ENCODE measurements around the gene ITPRIPL2.

ITPRIPL2 gene

GRCh38 chr16:19137201-19138128 is 23.7 kb downstream of the ITPRIPL2 start:
- TF ChIP-seq HDGF (IDR thresholded peaks at IDR 0.05; ENCODE audit: borderline replicate concordance) (no peak), NFRKB (IDR thresholded peaks at IDR 0.05) (no peak), ELF4 (IDR thresholded peaks at IDR 0.05) (no peak), ZNF384 (IDR thresholded peaks at IDR 0.05) (no peak), SUZ12 (IDR thresholded peaks at IDR 0.05) (no peak), FOXM1 (IDR thresholded peaks at IDR 0.05; ENCODE audit: borderline replicate concordance) (no peak), FOXK2 (IDR thresholded peaks at IDR 0.05) (no peak), CTBP1 (IDR thresholded peaks at IDR 0.05; ENCODE audit: borderline replicate concordance) (no peak), BHLHE40 (IDR thresholded peaks at IDR 0.05; ENCODE audit: borderline replicate concordance) (no peak), LEF1 (IDR thresholded peaks at IDR 0.05; ENCODE audit: borderline replicate concordance) (no peak), ARNT (IDR thresholded peaks at IDR 0.05) (no peak), PKNOX1 (IDR thresholded peaks at IDR 0.05) (no peak), SP1 (IDR thresholded peaks at IDR 0.05) (no peak), FOXA1 (IDR thresholded peaks at IDR 0.05) (no peak)
- DNase-seq (ENCODE audit: extremely low spot score) = no peak
- CTCF ChIA-PET = interaction anchor here (0.6 to 2.3 kb wide), 3 partner anchors 27 to 152 kb away, joined by 3 to 5 read pairs (median 3); no protein-coding TSS in a partner anchor
- POLR2A ChIA-PET = interaction anchor here (1.8 kb wide), 1 partner anchor 25 kb away, joined by 9 read pairs; no protein-coding TSS in a partner anchor

GRCh38 chr16:19138601-19139000 is 24.8 kb downstream of the ITPRIPL2 start:
- CTCF ChIA-PET = interaction anchor here (0.7 kb wide), 1 partner anchor 560 kb away, joined by 3 read pairs; no protein-coding TSS in a partner anchor
- POLR2A ChIA-PET = interaction anchor here (0.6 to 1.9 kb wide), 2 partner anchors 34 to 44 kb away, joined by 3 to 6 read pairs; no protein-coding TSS in a partner anchor
- no peak for TF ChIP-seq FOXK2 (IDR thresholded peaks at IDR 0.05)
- 0 out of 2 replicates have a peak, but pooled peaks have one; percentile 11 for TF ChIP-seq L3MBTL2 (conservative IDR thresholded peaks at IDR 0.05)
- peak; percentile 39 for DNase-seq (ENCODE audit: extremely low spot score)

GRCh38 chr16:19139436-19140091 is 25.8 kb downstream of the ITPRIPL2 start:
- no peak for TF ChIP-seq ELF4 (IDR thresholded peaks at IDR 0.05)
- no peak for TF ChIP-seq FOXK2 (IDR thresholded peaks at IDR 0.05)
- TF ChIP-seq ARNT (IDR thresholded peaks at IDR 0.05) = no peak
- TF ChIP-seq ZNF384 (IDR thresholded peaks at IDR 0.05) = no peak
- no peak for TF ChIP-seq NFRKB (IDR thresholded peaks at IDR 0.05)
- no peak for DNase-seq (ENCODE audit: extremely low spot score)
- POLR2A ChIA-PET = interaction anchor here (1.9 kb wide), 1 partner anchor 45 kb away, joined by 6 read pairs; no protein-coding TSS in a partner anchor
- CTCF ChIA-PET = no interaction called here

- TF ChIP-seq PKNOX1 (IDR thresholded peaks at IDR 0.05) (no peak), FOXA1 (IDR thresholded peaks at IDR 0.05) (no peak), HDGF (IDR thresholded peaks at IDR 0.05; ENCODE audit: borderline replicate concordance) (no peak), CTBP1 (IDR thresholded peaks at IDR 0.05; ENCODE audit: borderline replicate concordance) (no peak), FOXM1 (IDR thresholded peaks at IDR 0.05; ENCODE audit: borderline replicate concordance) (no peak), BHLHE40 (IDR thresholded peaks at IDR 0.05; ENCODE audit: borderline replicate concordance) (no peak), ELF4 (IDR thresholded peaks at IDR 0.05) (no peak), TARDBP (IDR thresholded peaks at IDR 0.05) (no peak), FOXK2 (IDR thresholded peaks at IDR 0.05) (no peak), SUZ12 (IDR thresholded peaks at IDR 0.05) (no peak), SP1 (IDR thresholded peaks at IDR 0.05) (no peak), ZNF384 (IDR thresholded peaks at IDR 0.05) (no peak), NFRKB (IDR thresholded peaks at IDR 0.05) (no peak), LEF1 (IDR thresholded peaks at IDR 0.05; ENCODE audit: borderline replicate concordance) (no peak), L3MBTL2 (conservative IDR thresholded peaks at IDR 0.05) (no peak)
- DNase-seq (ENCODE audit: extremely low spot score) = no peak
- ChIA-PET CTCF (interaction anchor here (0.6 kb wide), 1 partner anchor 39 kb away, joined by 3 read pairs; no protein-coding TSS in a partner anchor), POLR2A (no interaction called here)
These were observed 26.6 kb downstream of the ITPRIPL2 start for GRCh38 chr16:19140396-19140795.

- no peak for TF ChIP-seq HDGF (IDR thresholded peaks at IDR 0.05; ENCODE audit: borderline replicate concordance)
- no peak for TF ChIP-seq FOXA1 (IDR thresholded peaks at IDR 0.05)
- no peak for TF ChIP-seq CTBP1 (IDR thresholded peaks at IDR 0.05; ENCODE audit: borderline replicate concordance)
- no peak for TF ChIP-seq FOXM1 (IDR thresholded peaks at IDR 0.05; ENCODE audit: borderline replicate concordance)
- TF ChIP-seq SUZ12 (IDR thresholded peaks at IDR 0.05) = no peak
- TF ChIP-seq ARNT (IDR thresholded peaks at IDR 0.05) = no peak
- DNase-seq (ENCODE audit: extremely low spot score) = no peak
- ChIA-PET CTCF (interaction anchor here (1.0 kb wide), 1 partner anchor 21 kb away, joined by 7 read pairs; no protein-coding TSS in a partner anchor), POLR2A (no interaction called here)
These were observed 29.3 kb downstream of the ITPRIPL2 start for GRCh38 chr16:19142939-19143598.

- DNase-seq (ENCODE audit: extremely low spot score) = no peak
- CTCF ChIA-PET = interaction anchor here (1.0 kb wide), 1 partner anchor 20 kb away, joined by 7 read pairs; no protein-coding TSS in a partner anchor
- POLR2A ChIA-PET = interaction anchor here (0.6 kb wide), 1 partner anchor 15 kb away, joined by 6 read pairs; no protein-coding TSS in a partner anchor
- no peak for TF ChIP-seq PKNOX1 (IDR thresholded peaks at IDR 0.05)
- TF ChIP-seq NFRKB (IDR thresholded peaks at IDR 0.05) = no peak
- no peak for TF ChIP-seq FOXK2 (IDR thresholded peaks at IDR 0.05)
These were observed 29.8 kb downstream of the ITPRIPL2 start for GRCh38 chr16:19143599-19143956.
